HT1080 (cell line): Measurements from ENCODE around the gene PLAAT2. TPM values are rescaled to one million over a fixed set of nuclear protein-coding genes. Genes with fewer than 3 reads are reported as not detected.
"Not testable (repeated sequence)": the region's sequence is repeated elsewhere in the genome, so short reads cannot be mapped to it uniquely, and the experiment has no call there.

Experiments used
- DNase-seq: peaks from one replicate; pipeline ENCODE4 v3.0.0-alpha.2; 2015; ENCODE audit warnings: low read depth
- total RNA-seq: library from RNA; depleted of rRNA; stranded (reverse); fragments of >200 nt; shearing (Covaris generic); gene quantifications from 2 replicates; pipeline ENCODE4 v1.2.3, GENCODE V29; 2014

Gene PLAAT2
- total RNA-seq, 1 experiment from 2014 or later = not detected

- not testable (repeated sequence) for DNase-seq
Measured at GRCh38 chr11:63550156-63550700, 13.0 kb downstream of the PLAAT2 start.

- no peak for DNase-seq
Measured at GRCh38 chr11:63549411-63549810, 13.8 kb downstream of the PLAAT2 start.

- DNase-seq = no peak
Measured at GRCh38 chr11:63548178-63548577, 15.0 kb downstream of the PLAAT2 start.

DNA sequence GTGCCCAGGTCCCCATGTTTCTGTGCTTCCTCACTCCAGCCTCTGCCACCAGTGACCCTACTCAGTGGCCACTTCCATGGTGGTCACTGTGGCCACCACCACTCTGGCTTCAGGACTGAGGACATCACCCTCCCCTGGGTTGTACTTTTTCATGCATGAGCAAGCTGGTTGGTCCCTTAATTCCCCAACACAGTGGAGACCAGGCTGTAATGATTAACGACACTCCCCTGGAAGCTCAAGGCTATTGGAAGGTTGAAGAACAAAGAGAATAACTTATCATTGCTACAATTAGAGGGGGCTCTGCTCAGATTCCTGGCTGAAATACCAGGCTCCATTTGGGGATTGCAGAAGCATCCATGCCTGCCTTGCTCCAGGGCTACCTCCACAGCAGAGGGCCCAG, 16.1 kb downstream of the PLAAT2 start:
- DNase-seq = no peak

DNA sequence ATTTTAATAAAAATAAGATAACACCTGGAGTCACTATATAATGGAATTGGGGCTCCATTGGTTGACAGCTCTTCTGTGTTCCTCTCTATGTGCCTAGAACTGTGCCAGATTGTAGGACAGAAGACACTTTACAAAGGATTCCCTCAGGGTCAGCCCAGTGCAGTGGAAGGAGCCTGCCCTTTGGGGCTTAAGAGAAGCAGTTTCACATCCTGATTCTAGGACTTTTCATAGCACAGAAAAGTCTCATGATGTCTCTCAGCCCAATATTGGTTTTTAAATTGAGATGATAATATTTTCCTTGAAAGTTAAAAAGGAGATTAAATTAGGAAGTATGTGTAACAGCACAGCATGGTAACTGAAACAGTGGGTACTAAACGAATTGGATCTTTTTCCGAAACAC, 19.5 kb downstream of the PLAAT2 start:
- no peak for DNase-seq

GRCh38 chr11:63542506-63542905, 20.7 kb downstream of the PLAAT2 start:
- not testable (repeated sequence) for DNase-seq

GRCh38 chr11:63537293-63538101, 25.7 kb downstream of the PLAAT2 start:
- no peak for DNase-seq

GRCh38 chr11:63536669-63537292, 26.4 kb downstream of the PLAAT2 start, which contains the start of gene PLAAT4:
PLAAT4 (plus strand) TSS chr11:63536808; CDS start chr11:63536869, 61 bp downstream.
- DNase-seq = no peak

- peak; percentile 48 for DNase-seq
Measured at GRCh38 chr11:63535734-63536133, 27.4 kb downstream of the PLAAT2 start.

DNA sequence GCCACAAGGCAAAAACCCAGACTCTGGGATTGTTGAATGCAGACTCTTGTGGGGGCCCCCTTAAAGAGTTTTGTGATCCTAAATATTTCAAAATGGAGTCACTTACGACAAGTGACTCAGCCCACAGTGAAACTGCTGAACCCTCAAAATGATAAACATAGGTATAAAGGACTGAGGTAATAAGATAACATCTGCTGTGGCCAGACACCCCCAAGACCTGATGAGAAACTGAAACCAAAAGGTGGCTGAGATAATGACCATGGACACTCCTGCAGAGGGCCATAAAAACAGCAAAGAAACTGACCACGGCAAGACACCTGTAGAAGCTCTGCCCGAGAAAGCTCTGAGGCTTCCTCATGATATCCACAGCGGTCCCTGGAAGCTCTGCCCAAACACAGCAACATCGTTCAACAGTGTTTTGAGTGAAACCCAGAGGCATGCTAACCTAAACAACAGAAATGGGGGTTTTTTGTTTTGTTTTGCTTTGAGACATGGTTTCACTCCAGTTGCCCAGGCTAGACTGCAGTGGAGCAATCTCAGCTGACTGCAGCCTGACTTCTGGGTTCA, 28.2 kb downstream of the PLAAT2 start:
- DNase-seq = no peak

DNA sequence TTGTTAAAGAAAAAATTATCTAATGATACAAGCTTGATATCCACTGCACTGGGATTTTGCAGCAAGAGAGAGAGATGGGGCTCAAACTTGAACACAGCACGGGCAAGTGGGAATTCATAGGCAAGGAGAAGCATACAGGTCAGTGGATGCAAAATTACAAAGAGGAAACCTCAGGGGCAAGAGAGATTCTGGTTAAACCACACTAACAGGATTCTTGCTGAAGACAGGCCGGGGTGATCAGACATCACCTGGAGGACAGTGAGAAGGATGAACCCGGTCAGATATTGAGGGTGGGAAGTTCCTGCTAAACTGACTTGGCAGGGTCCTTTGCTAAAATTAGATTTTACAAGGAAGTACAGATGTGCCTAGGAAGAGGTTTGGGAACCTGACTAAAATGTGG, 29.1 kb downstream of the PLAAT2 start:
- no peak for DNase-seq

GRCh38 chr11:63532799-63533475, 30.2 kb downstream of the PLAAT2 start:
- DNase-seq = no peak

GRCh38 chr11:63532117-63532516, 31.1 kb downstream of the PLAAT2 start:
- no peak for DNase-seq

DNA sequence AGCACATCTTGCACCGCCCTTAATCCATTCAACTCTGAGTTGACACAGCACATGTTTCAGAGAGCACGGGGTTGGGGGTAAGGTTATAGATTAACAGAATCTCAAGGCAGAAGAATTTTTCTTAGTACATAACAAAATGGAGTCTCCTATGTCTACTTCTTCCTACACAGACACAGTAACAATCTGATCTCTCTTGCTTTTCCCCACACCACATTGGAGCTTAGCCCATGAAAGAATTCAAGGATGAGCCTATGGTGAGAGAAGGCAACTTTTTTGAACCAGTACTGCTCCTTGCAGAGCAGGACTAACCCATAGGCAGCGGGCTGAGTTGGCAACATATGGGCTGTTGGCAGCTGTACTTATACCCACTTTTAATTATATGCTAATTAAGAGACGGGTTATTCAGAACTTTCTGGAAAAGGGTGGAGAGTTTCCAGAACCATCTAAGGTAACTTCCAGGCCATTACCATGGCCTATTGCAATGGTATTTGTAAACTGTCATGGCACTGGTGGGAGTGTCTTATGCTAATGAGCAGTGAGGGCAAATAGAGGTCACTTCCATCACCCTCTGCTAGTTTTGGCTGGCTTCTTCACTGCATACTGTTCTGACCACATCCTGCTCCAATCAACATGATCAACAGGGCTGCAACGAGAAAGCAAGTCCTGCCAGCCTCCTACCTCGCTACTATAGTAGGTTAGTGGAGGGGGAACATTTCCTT, 31.9 kb downstream of the PLAAT2 start:
- peak; percentile 71 for DNase-seq

- no peak for DNase-seq
Measured at GRCh38 chr11:63530021-63530420, 33.2 kb downstream of the PLAAT2 start.

GRCh38 chr11:63529373-63529772, 33.8 kb downstream of the PLAAT2 start:
- DNase-seq = not testable (repeated sequence)

DNA sequence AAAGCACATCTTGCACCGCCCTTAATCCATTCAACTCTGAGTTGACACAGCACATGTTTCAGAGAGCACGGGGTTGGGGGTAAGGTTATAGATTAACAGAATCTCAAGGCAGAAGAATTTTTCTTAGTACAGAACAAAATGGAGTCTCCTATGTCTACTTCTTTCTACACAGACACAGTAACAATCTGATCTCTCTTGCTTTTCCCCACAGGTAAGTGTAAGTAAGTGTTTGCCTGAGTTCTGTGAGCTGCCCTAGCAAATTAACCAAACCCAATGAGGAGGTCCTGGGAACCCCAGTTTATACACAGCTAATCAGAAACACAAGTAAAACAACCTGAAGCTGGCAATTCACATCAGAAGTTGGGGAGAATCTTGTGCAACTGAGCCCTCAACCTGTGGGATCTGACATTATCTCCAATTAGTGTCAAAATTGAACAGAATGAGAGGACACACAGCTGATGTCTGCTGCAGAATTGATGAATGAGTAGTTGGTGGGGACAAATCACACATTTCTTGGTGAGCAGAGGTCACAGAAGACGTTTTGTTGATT, 34.4 kb downstream of the PLAAT2 start:
- not testable (repeated sequence) for DNase-seq

DNA sequence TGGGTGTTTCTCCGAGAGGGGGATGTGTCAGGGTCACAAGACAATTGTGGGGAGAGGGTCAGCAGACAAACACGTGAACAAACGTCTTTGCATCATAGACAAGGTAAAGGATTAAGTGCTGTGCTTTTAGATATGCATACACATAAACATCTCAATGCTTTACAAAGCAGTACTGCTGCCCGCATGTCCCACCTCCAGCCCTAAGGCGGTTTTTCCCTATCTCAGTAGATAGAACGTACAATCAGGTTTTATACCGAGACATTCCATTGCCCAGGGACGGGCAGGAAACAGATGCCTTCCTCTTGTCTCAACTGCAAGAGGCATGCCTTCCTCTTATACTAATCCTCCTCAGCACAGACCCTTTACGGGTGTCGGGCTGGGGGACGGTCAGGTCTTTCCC, 35.0 kb downstream of the PLAAT2 start:
- not testable (repeated sequence) for DNase-seq

- no peak for DNase-seq
Measured at GRCh38 chr11:63527667-63528066, 35.5 kb downstream of the PLAAT2 start.

DNA sequence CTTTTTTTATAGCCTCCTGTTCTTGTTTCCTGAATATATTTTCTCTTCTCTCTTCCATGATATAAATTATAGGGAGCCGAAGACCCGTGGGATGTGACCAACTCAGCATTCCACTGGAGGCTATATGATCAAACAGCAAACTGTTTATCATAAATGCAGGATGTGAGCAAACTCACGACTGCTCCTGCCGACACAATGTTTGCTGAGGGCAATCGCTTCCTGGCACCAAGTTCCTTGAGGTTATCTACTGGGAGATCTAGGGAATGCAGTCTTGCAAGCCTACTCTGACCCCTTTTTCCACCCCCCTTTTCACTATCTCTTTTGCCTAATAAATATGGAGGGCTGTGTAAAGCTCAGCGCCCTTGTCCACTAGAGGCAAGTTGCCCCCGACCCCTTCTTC, 40.0 kb downstream of the PLAAT2 start:
- no peak for DNase-seq

GRCh38 chr11:63521896-63522295, 41.3 kb downstream of the PLAAT2 start:
- no peak for DNase-seq
